IMR-90 (cell line): ENCODE measurements around the gene PTPRQ.

Experiments used
- CEBPB ChIP-seq: IDR thresholded peaks from 2 replicates; pipeline ENCODE4 v1.6.1; 2012; ENCODE audit warnings: low read depth, low read length, improper control_type of control experiment
- FOS ChIP-seq: fragments of 150-350 bp; IDR thresholded peaks from 2 replicates; pipeline ENCODE4 v1.6.1; 2016; ENCODE audit warnings: low read depth, low read length
- MAFK ChIP-seq: IDR thresholded peaks from 2 replicates; pipeline ENCODE4 v1.6.1; 2012; ENCODE audit warnings: low read depth, low read length, improper control_type of control experiment
- MAZ ChIP-seq: IDR thresholded peaks from 2 replicates; pipeline ENCODE4 v1.6.1; 2012; ENCODE audit warnings: low read depth, mild to moderate bottlenecking, low read length, improper control_type of control experiment, moderate library complexity, borderline replicate concordance
- MXI1 ChIP-seq: IDR thresholded peaks from 2 replicates; pipeline ENCODE4 v1.6.1; 2012; ENCODE audit warnings: low read depth, mild to moderate bottlenecking, low read length, moderate library complexity, borderline replicate concordance
- NFE2L2 ChIP-seq: fragments of 150-350 bp; IDR thresholded peaks from 2 replicates; pipeline ENCODE4 v1.6.1; 2016; ENCODE audit warnings: low read depth, mild to moderate bottlenecking, low read length
- POLR2A ChIP-seq: IDR thresholded peaks from 2 replicates; pipeline ENCODE4 v1.6.1; 2012; ENCODE audit warnings: mild to moderate bottlenecking, low read depth, low read length
- RAD21 ChIP-seq: IDR thresholded peaks from 2 replicates; pipeline ENCODE4 v1.6.1; 2012; ENCODE audit warnings: low read length, improper control_type of control experiment
- RFX5 ChIP-seq: IDR thresholded peaks from 2 replicates; pipeline ENCODE4 v1.8.0; 2012; ENCODE audit warnings: low read depth, mild to moderate bottlenecking, low read length, moderate library complexity
- SMC3 ChIP-seq: fragments of 150-350 bp; IDR thresholded peaks from 2 replicates; pipeline ENCODE4 v1.6.1; 2016; ENCODE audit warnings: low read depth, mild to moderate bottlenecking, antibody characterized with exemption, low read length, moderate library complexity
- TF ChIP-seq, protein P1 (sequence below): conservative IDR thresholded peaks from 2 replicates; pipeline ENCODE4 v1.5.1; 2012; ENCODE audit warnings: mild to moderate bottlenecking, low read depth, low read length, improper control_type of control experiment
- TF ChIP-seq, protein P2 (sequence below): fragments of 150-350 bp; IDR thresholded peaks from 2 replicates; pipeline ENCODE4 v1.6.1; 2017; ENCODE audit warnings: mild to moderate bottlenecking, antibody characterized with exemption, low read length, low read depth

GRCh38 chr12:80698256-80698655 is 254.2 kb downstream of the PTPRQ start:
- TF ChIP-seq, protein P1, sequence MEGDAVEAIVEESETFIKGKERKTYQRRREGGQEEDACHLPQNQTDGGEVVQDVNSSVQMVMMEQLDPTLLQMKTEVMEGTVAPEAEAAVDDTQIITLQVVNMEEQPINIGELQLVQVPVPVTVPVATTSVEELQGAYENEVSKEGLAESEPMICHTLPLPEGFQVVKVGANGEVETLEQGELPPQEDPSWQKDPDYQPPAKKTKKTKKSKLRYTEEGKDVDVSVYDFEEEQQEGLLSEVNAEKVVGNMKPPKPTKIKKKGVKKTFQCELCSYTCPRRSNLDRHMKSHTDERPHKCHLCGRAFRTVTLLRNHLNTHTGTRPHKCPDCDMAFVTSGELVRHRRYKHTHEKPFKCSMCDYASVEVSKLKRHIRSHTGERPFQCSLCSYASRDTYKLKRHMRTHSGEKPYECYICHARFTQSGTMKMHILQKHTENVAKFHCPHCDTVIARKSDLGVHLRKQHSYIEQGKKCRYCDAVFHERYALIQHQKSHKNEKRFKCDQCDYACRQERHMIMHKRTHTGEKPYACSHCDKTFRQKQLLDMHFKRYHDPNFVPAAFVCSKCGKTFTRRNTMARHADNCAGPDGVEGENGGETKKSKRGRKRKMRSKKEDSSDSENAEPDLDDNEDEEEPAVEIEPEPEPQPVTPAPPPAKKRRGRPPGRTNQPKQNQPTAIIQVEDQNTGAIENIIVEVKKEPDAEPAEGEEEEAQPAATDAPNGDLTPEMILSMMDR: no peak
- TF ChIP-seq RAD21 (no peak), POLR2A (no peak), FOS (no peak), RFX5 (no peak), NFE2L2 (no peak), MAFK (no peak), MXI1 (no peak), MAZ (no peak), SMC3 (no peak), CEBPB (no peak)
- TF ChIP-seq, protein P2, sequence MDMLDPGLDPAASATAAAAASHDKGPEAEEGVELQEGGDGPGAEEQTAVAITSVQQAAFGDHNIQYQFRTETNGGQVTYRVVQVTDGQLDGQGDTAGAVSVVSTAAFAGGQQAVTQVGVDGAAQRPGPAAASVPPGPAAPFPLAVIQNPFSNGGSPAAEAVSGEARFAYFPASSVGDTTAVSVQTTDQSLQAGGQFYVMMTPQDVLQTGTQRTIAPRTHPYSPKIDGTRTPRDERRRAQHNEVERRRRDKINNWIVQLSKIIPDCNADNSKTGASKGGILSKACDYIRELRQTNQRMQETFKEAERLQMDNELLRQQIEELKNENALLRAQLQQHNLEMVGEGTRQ: no peak
